ENCODE results near the gene SPOUT1. TPM values are rescaled to one million over a fixed set of nuclear protein-coding genes. Genes with fewer than 3 reads are reported as not detected.

Gene SPOUT1
- total and polyA plus RNA-seq, 2 experiments from 2014 or later, result 15.9 to 43.0 TPM

DNA sequence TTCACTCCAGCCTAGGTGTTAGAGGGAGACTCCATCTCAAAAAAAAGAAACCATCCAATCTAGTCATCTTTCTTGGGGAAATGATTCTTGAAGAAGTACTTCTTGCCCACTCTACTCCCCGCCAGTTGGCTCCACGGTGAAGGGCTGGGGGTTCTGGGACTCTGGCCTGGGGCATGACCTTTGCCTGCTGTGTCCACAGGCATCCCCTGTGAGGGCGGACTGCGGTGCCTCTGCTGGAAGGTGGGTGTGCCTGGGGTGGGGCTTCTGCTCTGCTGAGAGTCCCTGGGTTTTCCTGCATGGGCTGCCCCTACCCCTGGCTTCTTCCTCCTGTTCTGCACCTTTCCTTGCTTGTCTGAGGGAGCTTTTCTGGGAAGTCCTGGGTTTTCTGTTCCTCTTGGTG lies 39.1 kb downstream of the SPOUT1 start:
- Histone ChIP-seq H3K9me3 (ENCODE audit: low read depth) (no peaks in the 10 kb centered on the region), H2AFZ (no peak overlapping the region), H3K27me3 (replicated peaks; ENCODE audit: insufficient read depth) (no peaks in the 10 kb centered on the region), H3K4me3 (no peak overlapping the region), H3K4me2 (ENCODE audit: unreplicated experiment) (no peak overlapping the region), H3K9ac (no peak overlapping the region), H3K9me2 (ENCODE audit: insufficient read depth) (no peaks in the 10 kb centered on the region), H3K27ac (no peak overlapping the region), H4K20me1 (ENCODE audit: insufficient read depth) (no peaks in the 10 kb centered on the region), H3K79me2 (ENCODE audit: insufficient read depth) (peaks cover 27% of the 10 kb centered on the region), H3K4me1 (ENCODE audit: insufficient read depth) (peaks cover 7% of the 10 kb centered on the region), H3F3A (ENCODE audit: insufficient read depth) (0 out of 2 replicates have a peak, but pooled peaks cover 5% of the 10 kb centered on the region), H3K36me3 (ENCODE audit: low read depth) (no peaks in the 10 kb centered on the region; the same call in 1 of the 2 replicates)
- in situ Hi-C loops (cut with MboI), result no loop called here
- TF ChIP-seq EZH2 (IDR thresholded peaks at IDR 0.05; ENCODE audit: insufficient read depth, poor library complexity, severe bottlenecking) (no peak), EZH2phosphoT487 (IDR thresholded peaks at IDR 0.05; ENCODE audit: insufficient read depth, low read depth) (no peak)
- WGBS, 2 experiments (ENCODE audit: low coverage in 1 of 2, low lambda C conversion rate in 2 of 2, missing lambda C conversion rate in 2 of 2), result 100% methylated on average over 4 of the region's 4 CpGs
- no peak for DNase-seq

DNA sequence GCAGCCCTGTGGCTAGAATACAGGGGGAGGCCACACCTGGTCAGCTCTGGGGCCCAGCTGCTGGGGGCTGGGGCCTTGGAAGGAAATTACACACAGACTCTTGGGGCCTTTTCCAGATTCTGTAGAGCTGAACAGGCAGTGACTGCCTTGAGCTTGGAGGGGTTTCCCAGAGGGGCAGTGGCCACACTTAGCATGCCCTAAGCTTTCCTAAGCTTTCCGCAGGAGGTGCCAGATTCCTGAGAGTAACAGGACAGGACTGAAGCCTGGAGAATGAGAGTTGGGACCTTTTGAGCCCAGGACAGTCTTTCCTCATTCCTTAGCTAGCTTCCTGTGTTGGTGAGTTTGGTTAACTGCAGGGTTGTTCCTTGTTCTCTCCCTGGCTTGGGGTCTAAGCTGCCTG lies 41.1 kb downstream of the SPOUT1 start:
- H3K9me2 ChIP-seq (ENCODE audit: insufficient read depth), result no peaks in the 10 kb centered on the region
- WGBS, 2 experiments (ENCODE audit: low coverage in 1 of 2, low lambda C conversion rate in 2 of 2, missing lambda C conversion rate in 2 of 2), result 38 to 50% methylated on average over 1 of the region's 1 CpG
- H3K9ac ChIP-seq, result peak overlapping the region; percentile 86

DNA sequence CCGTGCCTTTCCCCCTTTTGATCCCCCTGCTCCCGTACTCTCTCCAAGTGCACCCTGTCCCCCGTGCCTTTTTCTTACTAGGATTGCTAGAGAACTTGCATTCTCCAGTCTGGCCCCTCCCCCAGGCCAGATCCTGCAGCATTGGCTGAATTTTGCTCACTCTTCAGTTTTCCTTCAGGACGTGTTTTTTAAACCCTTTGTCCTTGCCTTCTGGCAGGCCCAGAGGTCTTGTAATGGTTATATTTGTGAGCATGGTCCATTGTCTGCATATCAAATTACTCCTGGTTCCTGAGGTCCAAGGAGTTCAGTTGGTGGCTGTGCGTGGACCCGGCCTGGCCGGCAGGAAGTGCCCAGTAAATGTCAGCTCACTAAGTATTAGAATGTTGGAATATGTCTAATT lies 41.9 kb downstream of the SPOUT1 start:
- peaks cover 27% of the 10 kb centered on the region for H3K79me2 ChIP-seq (ENCODE audit: insufficient read depth)
- no peaks in the 10 kb centered on the region for H3K9me3 ChIP-seq (ENCODE audit: low read depth)
- no peak for TF ChIP-seq EZH2phosphoT487 (IDR thresholded peaks at IDR 0.05; ENCODE audit: insufficient read depth, low read depth)
- no peak for TF ChIP-seq EZH2 (IDR thresholded peaks at IDR 0.05; ENCODE audit: insufficient read depth, poor library complexity, severe bottlenecking)
- no peaks in the 10 kb centered on the region for H3K27me3 ChIP-seq (replicated peaks; ENCODE audit: insufficient read depth)
- no peaks in the 10 kb centered on the region for H4K20me1 ChIP-seq (ENCODE audit: insufficient read depth)
- H2AFZ ChIP-seq, result peak overlapping the region; percentile 99
- in situ Hi-C loops (cut with MboI), result no loop called here
- peak overlapping the region; percentile 49; the same call in 1 of the 2 replicates for H3K27ac ChIP-seq
- H3K4me1 ChIP-seq (ENCODE audit: insufficient read depth), result peaks cover 7% of the 10 kb centered on the region
- no peaks in the 10 kb centered on the region for H3K9me2 ChIP-seq (ENCODE audit: insufficient read depth)
- WGBS, 2 experiments (ENCODE audit: low coverage in 1 of 2, low lambda C conversion rate in 2 of 2, missing lambda C conversion rate in 2 of 2), result 3% methylated on average over 5 to 7 of the region's 7 CpGs
- H3K4me2 ChIP-seq (ENCODE audit: unreplicated experiment), result peak overlapping the region; percentile 98
- H3K9ac ChIP-seq, result peak overlapping the region; percentile 86
- H3K36me3 ChIP-seq (ENCODE audit: low read depth), result no peaks in the 10 kb centered on the region; the same call in 1 of the 2 replicates
- peak overlapping the region; percentile 91 for H3K4me3 ChIP-seq
- H3F3A ChIP-seq (ENCODE audit: insufficient read depth), result 0 out of 2 replicates have a peak, but pooled peaks cover 5% of the 10 kb centered on the region
- DNase-seq, result peak; percentile 61

More for the DNA sequence above, 41.1 kb downstream of the SPOUT1 start:
- Histone ChIP-seq H3K27me3 (replicated peaks; ENCODE audit: insufficient read depth) (no peaks in the 10 kb centered on the region), H3F3A (ENCODE audit: insufficient read depth) (0 out of 2 replicates have a peak, but pooled peaks cover 5% of the 10 kb centered on the region), H3K27ac (no peak overlapping the region), H4K20me1 (ENCODE audit: insufficient read depth) (no peaks in the 10 kb centered on the region), H3K4me3 (peak overlapping the region; percentile 91), H2AFZ (no peak overlapping the region), H3K79me2 (ENCODE audit: insufficient read depth) (peaks cover 27% of the 10 kb centered on the region), H3K9me3 (ENCODE audit: low read depth) (no peaks in the 10 kb centered on the region), H3K4me1 (ENCODE audit: insufficient read depth) (peaks cover 7% of the 10 kb centered on the region), H3K36me3 (ENCODE audit: low read depth) (no peaks in the 10 kb centered on the region; the same call in 1 of the 2 replicates), H3K4me2 (ENCODE audit: unreplicated experiment) (peak overlapping the region; percentile 98)
- TF ChIP-seq EZH2phosphoT487 (IDR thresholded peaks at IDR 0.05; ENCODE audit: insufficient read depth, low read depth), result no peak
- TF ChIP-seq EZH2 (IDR thresholded peaks at IDR 0.05; ENCODE audit: insufficient read depth, poor library complexity, severe bottlenecking), result no peak
- in situ Hi-C loops (cut with MboI), result no loop called here
- no peak for DNase-seq

DNA sequence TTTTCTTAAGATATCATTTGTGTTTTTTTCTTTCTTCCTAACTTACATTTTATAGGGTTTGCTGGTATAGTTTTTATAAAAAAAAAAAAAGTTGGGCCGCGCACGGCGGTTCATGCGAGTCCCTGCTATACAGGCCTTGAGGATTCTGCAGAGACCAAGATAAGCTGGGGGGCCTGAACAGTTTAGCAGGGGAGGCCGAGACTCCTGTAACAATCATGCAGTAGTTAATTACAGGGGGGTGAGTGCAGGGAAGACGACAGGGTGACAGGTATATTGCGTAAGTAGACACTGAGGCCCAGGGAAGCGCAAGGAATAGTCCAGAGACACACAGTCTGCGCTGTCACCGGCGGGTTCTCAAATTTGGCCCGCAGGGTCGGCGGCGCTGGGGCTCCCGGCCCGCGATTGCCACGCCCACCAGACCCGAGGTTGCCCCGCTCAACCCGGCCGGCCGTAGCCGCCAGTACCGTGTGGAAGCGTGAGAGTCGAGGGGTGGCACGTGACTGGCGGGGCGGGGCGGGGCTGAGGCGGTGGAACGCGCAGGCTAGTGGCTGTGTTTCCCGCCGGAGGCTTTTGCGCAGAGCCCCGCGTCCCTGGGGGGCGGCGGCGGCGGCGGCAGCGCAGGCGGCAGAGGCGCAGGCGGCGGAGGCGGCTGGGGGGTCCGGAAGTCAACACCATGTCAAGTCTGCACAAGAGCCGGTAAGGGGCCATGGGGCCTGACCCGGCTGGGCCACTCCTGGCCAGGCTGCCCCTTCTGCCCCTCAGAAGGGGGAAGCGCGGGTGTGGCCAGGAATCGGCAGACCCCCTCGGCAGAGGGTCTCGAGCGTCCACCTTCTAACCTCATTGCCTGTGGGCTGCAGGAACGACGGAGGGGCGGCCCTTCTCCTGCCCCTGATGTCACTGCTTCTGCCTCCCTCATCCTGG lies 42.7 kb downstream of the SPOUT1 start, which contains the start of gene TBC1D13:
TBC1D13 (plus strand) TSS at position 573 of the 921 bp plus-strand sequence; CDS start at position 674, 101 bp downstream.
- H3K4me1 ChIP-seq (ENCODE audit: insufficient read depth), result peaks cover 7% of the 10 kb centered on the region
- 0 out of 2 replicates have a peak, but pooled peaks cover 5% of the 10 kb centered on the region for H3F3A ChIP-seq (ENCODE audit: insufficient read depth)
- H3K9ac ChIP-seq, result peak within 1 kb of the TSS; percentile 86
- H3K4me2 ChIP-seq (ENCODE audit: unreplicated experiment), result peak within 1 kb of the TSS; percentile 98
- no peaks in the 10 kb centered on the region for H3K9me3 ChIP-seq (ENCODE audit: low read depth)
- in situ Hi-C loops (cut with MboI), result no loop called here
- H4K20me1 ChIP-seq (ENCODE audit: insufficient read depth), result no peaks in the 10 kb centered on the region
- H3K27me3 ChIP-seq (replicated peaks; ENCODE audit: insufficient read depth), result no peaks in the 10 kb centered on the region
- DNase-seq, result peak; percentile 92
- peak within 1 kb of the TSS; percentile 91 for H3K4me3 ChIP-seq
- TF ChIP-seq EZH2phosphoT487 (IDR thresholded peaks at IDR 0.05; ENCODE audit: insufficient read depth, low read depth), result no peak
- no peak for TF ChIP-seq EZH2 (IDR thresholded peaks at IDR 0.05; ENCODE audit: insufficient read depth, poor library complexity, severe bottlenecking)
- 7 to 10% methylated on average over 34 to 62 of the region's 64 CpGs for WGBS, 2 experiments (ENCODE audit: low coverage in 1 of 2, low lambda C conversion rate in 2 of 2, missing lambda C conversion rate in 2 of 2)
- H3K9me2 ChIP-seq (ENCODE audit: insufficient read depth), result no peaks in the 10 kb centered on the region
- peak within 1 kb of the TSS; percentile 49 for H3K27ac ChIP-seq
- H2AFZ ChIP-seq, result peak within 1 kb of the TSS; percentile 99
- no peaks in the 10 kb centered on the region; the same call in 1 of the 2 replicates for H3K36me3 ChIP-seq (ENCODE audit: low read depth)
- peaks cover 27% of the 10 kb centered on the region for H3K79me2 ChIP-seq (ENCODE audit: insufficient read depth)

Measured in GM23248 (cell line).